ENCODE measurements around the gene DAGLA.

DAGLA gene

DNA sequence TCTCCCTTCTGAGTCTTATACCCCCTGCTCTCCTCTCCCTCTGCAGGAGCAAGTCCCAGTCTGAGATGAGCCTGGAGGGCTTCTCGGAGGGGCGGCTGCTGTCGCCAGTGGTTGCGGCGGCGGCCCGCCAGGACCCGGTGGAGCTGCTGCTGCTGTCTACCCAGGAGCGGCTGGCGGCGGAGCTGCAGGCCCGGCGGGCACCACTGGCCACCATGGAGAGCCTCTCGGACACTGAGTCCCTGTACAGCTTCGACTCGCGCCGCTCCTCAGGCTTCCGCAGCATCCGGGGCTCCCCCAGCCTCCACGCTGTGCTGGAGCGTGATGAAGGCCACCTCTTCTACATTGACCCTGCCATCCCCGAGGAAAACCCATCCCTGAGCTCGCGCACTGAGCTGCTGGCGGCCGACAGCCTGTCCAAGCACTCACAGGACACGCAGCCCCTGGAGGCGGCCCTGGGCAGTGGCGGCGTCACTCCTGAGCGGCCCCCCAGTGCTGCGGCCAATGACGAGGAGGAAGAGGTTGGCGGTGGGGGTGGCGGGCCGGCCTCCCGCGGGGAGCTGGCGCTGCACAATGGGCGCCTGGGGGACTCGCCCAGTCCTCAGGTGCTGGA lies 63.4 kb downstream of the DAGLA start:
- H3K27ac ChIP-seq: no peak overlapping the region
- TF ChIP-seq ZFX (IDR thresholded peaks at IDR 0.05): no peak
- TF ChIP-seq, protein P1, sequence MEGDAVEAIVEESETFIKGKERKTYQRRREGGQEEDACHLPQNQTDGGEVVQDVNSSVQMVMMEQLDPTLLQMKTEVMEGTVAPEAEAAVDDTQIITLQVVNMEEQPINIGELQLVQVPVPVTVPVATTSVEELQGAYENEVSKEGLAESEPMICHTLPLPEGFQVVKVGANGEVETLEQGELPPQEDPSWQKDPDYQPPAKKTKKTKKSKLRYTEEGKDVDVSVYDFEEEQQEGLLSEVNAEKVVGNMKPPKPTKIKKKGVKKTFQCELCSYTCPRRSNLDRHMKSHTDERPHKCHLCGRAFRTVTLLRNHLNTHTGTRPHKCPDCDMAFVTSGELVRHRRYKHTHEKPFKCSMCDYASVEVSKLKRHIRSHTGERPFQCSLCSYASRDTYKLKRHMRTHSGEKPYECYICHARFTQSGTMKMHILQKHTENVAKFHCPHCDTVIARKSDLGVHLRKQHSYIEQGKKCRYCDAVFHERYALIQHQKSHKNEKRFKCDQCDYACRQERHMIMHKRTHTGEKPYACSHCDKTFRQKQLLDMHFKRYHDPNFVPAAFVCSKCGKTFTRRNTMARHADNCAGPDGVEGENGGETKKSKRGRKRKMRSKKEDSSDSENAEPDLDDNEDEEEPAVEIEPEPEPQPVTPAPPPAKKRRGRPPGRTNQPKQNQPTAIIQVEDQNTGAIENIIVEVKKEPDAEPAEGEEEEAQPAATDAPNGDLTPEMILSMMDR (conservative IDR thresholded peaks at IDR 0.05): no peak

DNA sequence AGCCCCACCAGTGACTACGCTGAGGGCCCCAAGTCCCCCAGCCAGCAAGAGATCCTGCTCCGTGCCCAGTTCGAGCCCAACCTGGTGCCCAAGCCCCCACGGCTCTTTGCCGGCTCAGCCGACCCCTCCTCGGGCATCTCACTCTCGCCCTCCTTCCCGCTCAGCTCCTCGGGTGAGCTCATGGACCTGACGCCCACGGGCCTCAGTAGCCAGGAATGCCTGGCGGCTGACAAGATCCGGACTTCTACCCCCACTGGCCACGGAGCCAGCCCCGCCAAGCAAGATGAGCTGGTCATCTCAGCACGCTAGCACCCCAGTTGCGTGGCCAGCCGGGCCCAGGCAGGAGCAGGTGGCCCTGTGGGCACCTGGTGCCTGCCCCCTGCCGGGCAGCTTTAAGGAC lies 64.0 kb downstream of the DAGLA start:
- no peak for TF ChIP-seq ZFX (IDR thresholded peaks at IDR 0.05)
- TF ChIP-seq, protein P1 (conservative IDR thresholded peaks at IDR 0.05): no peak
- H3K27ac ChIP-seq: no peak overlapping the region

DNA sequence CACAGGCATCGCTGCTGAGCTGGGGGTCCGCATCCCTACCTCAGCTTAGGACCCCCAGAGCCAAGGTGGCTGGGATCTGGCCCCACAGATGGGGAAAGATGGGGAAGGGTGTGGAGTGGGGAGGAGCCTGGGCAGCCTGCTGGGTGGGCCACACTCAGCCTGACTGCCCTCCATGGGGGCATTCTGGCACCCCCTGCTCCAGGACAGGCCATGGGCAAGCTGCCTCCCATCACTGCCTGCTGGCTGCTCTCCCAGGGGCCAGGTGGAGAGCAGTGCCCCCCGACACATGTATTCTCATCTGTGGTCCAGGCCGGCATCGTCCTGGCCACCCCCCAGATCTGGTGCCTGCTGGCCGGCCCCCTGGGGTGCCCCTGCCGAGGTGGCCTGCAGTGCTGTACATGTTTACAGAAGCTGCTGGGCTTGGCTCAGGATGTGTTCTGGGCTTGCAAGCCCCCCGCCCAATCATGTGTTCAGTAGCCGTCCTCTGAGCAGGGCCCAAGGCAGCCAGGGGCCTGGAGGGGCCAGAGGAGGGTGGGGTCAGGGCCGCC lies 64.5 kb downstream of the DAGLA start:
- TF ChIP-seq ZFX (IDR thresholded peaks at IDR 0.05): no peak
- H3K27ac ChIP-seq: no peak overlapping the region

DNA sequence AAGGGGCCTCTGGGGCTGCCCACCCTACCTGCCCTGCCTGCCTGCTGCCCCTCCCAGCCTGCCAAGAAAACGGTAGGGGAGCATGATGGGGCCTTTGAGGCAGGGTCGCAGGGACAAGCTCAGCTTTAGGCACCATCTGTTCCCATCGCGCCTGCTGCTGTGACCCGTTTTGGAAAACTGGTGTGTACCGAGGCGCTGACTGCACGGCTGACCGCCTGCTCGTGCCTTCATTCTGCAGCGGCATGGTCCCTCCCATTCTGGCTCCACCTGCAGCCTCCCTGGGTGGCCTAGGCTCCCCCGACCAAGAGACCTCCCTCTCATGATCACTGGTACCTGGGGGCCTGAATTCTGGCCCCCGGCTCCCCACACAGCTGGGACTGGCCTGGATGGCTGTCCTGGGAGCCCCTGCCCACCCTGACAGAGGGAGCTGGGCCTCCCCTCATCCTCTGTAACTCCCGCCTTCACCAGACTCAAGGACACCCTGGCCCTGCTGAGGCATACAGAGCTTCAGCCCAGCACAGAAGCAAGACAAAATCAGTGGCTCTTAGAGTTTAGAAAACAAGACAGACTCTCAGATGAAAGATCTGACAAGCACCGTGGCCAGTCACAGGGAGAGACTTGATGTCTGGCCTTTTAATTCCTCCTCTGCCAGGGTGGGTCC lies 65.7 kb downstream of the DAGLA start:
- no peak overlapping the region for H3K27ac ChIP-seq
- no peak for TF ChIP-seq ZFX (IDR thresholded peaks at IDR 0.05)
- TF ChIP-seq, protein P1 (conservative IDR thresholded peaks at IDR 0.05): no peak

DNA sequence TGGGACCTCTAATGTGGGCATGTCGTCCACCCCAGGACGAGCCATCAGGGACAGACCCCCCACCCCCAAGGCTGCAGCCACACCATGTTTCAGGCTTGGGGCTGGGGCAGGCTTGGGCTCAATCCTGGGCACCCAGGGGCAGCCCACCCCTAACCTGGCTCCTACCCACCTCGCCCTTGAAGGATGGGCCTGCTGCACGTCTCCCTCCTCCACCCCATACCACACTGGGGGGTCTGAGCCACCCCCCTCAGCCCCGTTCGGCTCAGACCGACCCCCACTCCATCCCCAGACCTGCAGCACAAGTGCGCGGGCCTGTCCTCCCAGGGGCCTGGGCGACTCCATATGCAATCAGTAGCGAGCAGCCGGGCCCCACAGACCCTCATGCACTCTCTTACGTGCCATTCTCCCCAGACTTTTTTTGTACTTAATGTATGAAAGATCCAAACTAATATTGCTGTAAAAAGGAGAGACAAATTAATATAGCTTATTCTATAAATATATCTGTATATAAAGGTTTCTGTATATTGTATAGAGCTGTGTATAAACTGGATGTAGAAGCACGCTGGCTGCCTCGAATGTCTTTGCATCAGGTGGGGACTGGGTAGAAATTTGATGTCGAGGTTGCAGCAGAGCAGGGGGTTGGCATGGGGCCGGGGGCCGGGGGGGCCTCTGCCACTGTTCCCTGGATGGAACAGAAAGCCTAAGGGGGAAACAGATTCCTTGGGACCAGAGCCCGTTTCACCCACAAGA lies 66.4 kb downstream of the DAGLA start:
- TF ChIP-seq ZFX (IDR thresholded peaks at IDR 0.05): no peak
- TF ChIP-seq, protein P1 (conservative IDR thresholded peaks at IDR 0.05): no peak
- no peak overlapping the region for H3K27ac ChIP-seq

DNA sequence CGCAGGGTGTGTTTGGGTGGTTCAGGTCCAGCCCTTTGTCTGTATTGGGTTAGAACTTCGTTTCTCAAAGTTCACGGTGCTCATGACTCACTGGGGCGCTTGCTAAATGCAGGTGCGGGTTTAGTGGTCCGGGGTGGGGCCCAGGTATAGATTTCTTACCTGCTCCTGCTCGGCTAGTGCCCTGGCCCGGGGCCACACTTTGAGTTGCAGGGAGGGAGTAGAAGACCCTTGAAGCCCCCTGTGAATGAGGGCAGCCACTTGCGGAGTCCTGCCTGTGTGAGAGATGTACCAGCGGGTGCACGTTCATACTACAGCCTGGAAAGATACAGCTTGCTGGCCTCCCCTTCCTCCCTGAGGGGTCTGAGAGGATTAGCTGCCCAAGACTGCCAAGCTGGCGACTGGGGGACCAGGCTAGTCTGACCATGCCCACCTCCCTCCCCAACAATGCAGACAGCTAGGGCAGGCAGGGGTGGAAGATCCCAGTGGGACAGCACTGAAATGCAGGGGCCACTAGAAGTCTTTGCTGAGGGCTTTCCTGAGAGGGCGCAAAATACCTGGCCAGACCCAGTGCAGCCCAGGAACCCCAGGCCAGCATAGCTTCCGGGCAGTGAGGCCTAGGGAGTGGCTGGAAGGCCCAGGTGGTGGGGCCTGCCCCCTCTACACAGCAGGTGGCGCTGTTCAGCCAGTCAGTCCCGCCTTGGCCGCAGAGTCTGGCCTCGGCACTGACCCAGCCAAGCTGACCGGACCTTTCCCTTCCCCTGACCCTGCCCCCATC lies 67.2 kb downstream of the DAGLA start:
- no peak overlapping the region for H3K27ac ChIP-seq
- TF ChIP-seq, protein P1 (conservative IDR thresholded peaks at IDR 0.05): peak; percentile 98
- no peak for TF ChIP-seq ZFX (IDR thresholded peaks at IDR 0.05)

DNA sequence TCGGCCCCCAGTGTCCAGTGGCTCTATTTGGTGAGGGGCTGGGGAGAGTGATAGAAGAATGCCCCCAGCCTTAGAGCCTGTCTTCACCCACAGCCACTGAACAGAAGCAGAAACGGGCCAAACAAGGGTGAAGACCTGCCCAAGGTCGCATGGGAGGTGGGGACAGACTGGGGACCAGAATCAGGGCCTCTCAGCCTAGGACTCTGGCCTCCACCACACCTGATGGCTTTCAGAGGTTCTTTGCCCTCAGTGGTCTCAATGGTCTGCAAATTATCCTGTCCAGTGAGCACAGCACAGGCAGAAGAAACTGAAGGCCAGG lies 67.7 kb downstream of the DAGLA start:
- TF ChIP-seq ZFX (IDR thresholded peaks at IDR 0.05): no peak
- TF ChIP-seq, protein P1 (conservative IDR thresholded peaks at IDR 0.05): peak; percentile 81
- no peak overlapping the region for H3K27ac ChIP-seq
